Neural progenitor cell (in vitro differentiated cells): ENCODE results near the gene ARF1.

Source experiments
- CTCF ChIP-seq: fragments of 200-600 bp; sonication (generic); IDR thresholded peaks from 2 replicates; pipeline ENCODE4 v1.5.1; 2017; ENCODE audit warnings: antibody characterized with exemption, mild to moderate bottlenecking
- EZH2 ChIP-seq: fragments of 200-600 bp; sonication (generic); IDR thresholded peaks from 2 replicates; pipeline ENCODE4 v1.6.1; 2017; ENCODE audit warnings: antibody characterized with exemption, mild to moderate bottlenecking, moderate library complexity
- EZH2phosphoT487 ChIP-seq: fragments of 200-600 bp; sonication (generic); IDR thresholded peaks from 2 replicates; pipeline ENCODE4 v1.6.1; 2017; ENCODE audit warnings: antibody characterized with exemption

- TF ChIP-seq EZH2phosphoT487, result no peak
- no peak for TF ChIP-seq CTCF
- no peak for TF ChIP-seq EZH2
Observed at GRCh38 chr1:228105270-228105995, 22.9 kb downstream of the ARF1 start.
